ENCODE results near the gene BCL2A1. TPM values are rescaled to one million over a fixed set of nuclear protein-coding genes. Genes with fewer than 3 reads are reported as not detected.
A peak's percentile ranks its signal among the peaks of the same experiment; 100 is the strongest.

BCL2A1 gene
- total and polyA plus RNA-seq, 2 of the 4 experiments (the other 2 are of a cell fraction): 2.3 to 4.5 TPM

GRCh38 chr15:79947009-79947408, 24.0 kb downstream of the BCL2A1 start:
- H2BK5ac ChIP-seq (ENCODE audit: low read depth, low read length, poor library complexity, severe bottlenecking): no peak overlapping the region
- H2BK20ac ChIP-seq (ENCODE audit: low read depth, low read length): no peak overlapping the region
- no peak overlapping the region for H4K5ac ChIP-seq (ENCODE audit: low read depth, low read length)
- H3K9me3 ChIP-seq (ENCODE audit: control insufficient read depth, insufficient read depth, low read length): no peaks in the 10 kb centered on the region
- no peaks in the 10 kb centered on the region; the same call in 1 of the 2 replicates for H4K20me1 ChIP-seq (ENCODE audit: insufficient read depth, low read length)
- no peak overlapping the region for H3K9ac ChIP-seq (ENCODE audit: low read depth, low read length)
- no peak overlapping the region for H3K4me3 ChIP-seq (ENCODE audit: insufficient read depth, low read depth, low read length)
- H3K27ac ChIP-seq (ENCODE audit: insufficient read depth, low read length): no peak overlapping the region
- dilution Hi-C loops (cut with HindIII; ENCODE audit: low sequenced_read_pairs, unreplicated experiment) (no loop called here), in situ Hi-C loops (cut with MboI; ENCODE audit: low sequenced_read_pairs) (no loop called here), intact Hi-C loops (cut with micrococcal nuclease) (no loop called here)
- POLR2A ChIA-PET (ENCODE audit: unreplicated experiment): no interaction called here
- H2BK15ac ChIP-seq (ENCODE audit: low read depth, low read length): no peak overlapping the region
- no peak overlapping the region for H3K4ac ChIP-seq (ENCODE audit: low read depth, low read length)
- H4K8ac ChIP-seq (ENCODE audit: low read depth in 2 of 2, low read length in 2 of 2): no peak overlapping the region
- H3K36me3 ChIP-seq (ENCODE audit: control insufficient read depth, insufficient read depth, low read length): no peaks in the 10 kb centered on the region
- no peak overlapping the region for H3K18ac ChIP-seq (ENCODE audit: low read depth, low read length)
- no peak overlapping the region for H2AFZ ChIP-seq (replicated peaks; ENCODE audit: low read length, poor library complexity)
- H2AK9ac ChIP-seq (replicated peaks; ENCODE audit: low read depth, low read length, poor library complexity): no peak overlapping the region
- H3K9me1 ChIP-seq (ENCODE audit: insufficient read depth, low read length): peaks cover 7% of the 10 kb centered on the region; the same call in 1 of the 2 replicates
- no peak overlapping the region for H2BK120ac ChIP-seq (ENCODE audit: low read depth, low read length)
- no peak overlapping the region for H3K56ac ChIP-seq (ENCODE audit: extremely low read depth, insufficient read depth, low read length)
- CTCF ChIA-PET: interaction anchor here (0.9 kb wide), 1 partner anchor 11 kb away, joined by 3 read pairs; no protein-coding TSS in a partner anchor
- H3K27me3 ChIP-seq (ENCODE audit: control insufficient read depth, insufficient read depth, low read length): no peaks in the 10 kb centered on the region
- no peak for ATAC-seq (ENCODE audit: low read depth)
- DNase-seq: no peak
- H3K4me2 ChIP-seq (ENCODE audit: low read depth, low read length): no peak overlapping the region
- no peaks in the 10 kb centered on the region for H3K79me1 ChIP-seq (ENCODE audit: low read depth in 1 of 2, low read length in 2 of 2)
- 0 out of 2 replicates have a peak overlapping the region, but pooled peaks have one; percentile 6 for H3K14ac ChIP-seq (replicated peaks; ENCODE audit: low read depth, low read length)
- BruUV-seq (replicated peaks): no TSS peak
- H2AK5ac ChIP-seq (ENCODE audit: low read depth, low read length): no peak overlapping the region
- H3K23ac ChIP-seq (ENCODE audit: low read depth, low read length): no peak overlapping the region
- H4K91ac ChIP-seq (ENCODE audit: insufficient read depth, low read depth, low read length): no peak overlapping the region
- TF ChIP-seq RCOR1 (IDR thresholded peaks at IDR 0.05; ENCODE audit: insufficient replicate concordance, low read length): no peak
- TF ChIP-seq CHD1 (IDR thresholded peaks at IDR 0.05; ENCODE audit: low read depth, low read length): no peak
- no peak for TF ChIP-seq BHLHE40 (IDR thresholded peaks at IDR 0.05; ENCODE audit: low read depth, low read length)
- TF ChIP-seq FOS (IDR thresholded peaks at IDR 0.05; ENCODE audit: low read depth, low read length): no peak
- TF ChIP-seq NFE2L2 (IDR thresholded peaks at IDR 0.05; ENCODE audit: low read depth, low read length): no peak
- H3K4me1 ChIP-seq (ENCODE audit: control insufficient read depth, insufficient read depth, low read length): peaks cover 6% of the 10 kb centered on the region

Measured in IMR-90 (cell line).